OCI-LY3 (cell line): ENCODE results near the gene CRYGN.

Experiments used
- H2AFZ ChIP-seq: fragments of 200-600, 300-600 bp; shearing (Covaris generic); 2 replicates; pipeline ENCODE4 v1.6.0; 2014; ENCODE audit warnings: antibody characterized with exemption, low read depth, low read length
- H3K27ac ChIP-seq: fragments of 200-600, 300-600 bp; sonication (generic); 2 replicates; pipeline ENCODE4 v1.5.1; 2014; ENCODE audit warnings: mild to moderate bottlenecking, low read length, moderate library complexity, mixed read lengths
- H3K27me3 ChIP-seq: fragments of 200-600, 300-600 bp; sonication (generic); 2 replicates; pipeline ENCODE4 v1.6.1; 2014; ENCODE audit warnings: low read depth, low read length, mixed read lengths
- H3K36me3 ChIP-seq: fragments of 200-600, 300-600 bp; sonication (generic); replicated peaks from 2 replicates; pipeline ENCODE3; 2014; ENCODE audit warnings: low read depth, low read length, mixed read lengths
- H3K4me1 ChIP-seq: fragments of 300-600, 200-600 bp; sonication (generic); 2 replicates; pipeline ENCODE4 v1.6.1; 2014; ENCODE audit warnings: low read length, mixed read lengths
- H3K4me2 ChIP-seq: fragments of 200-600, 300-600 bp; sonication (generic); 2 replicates; pipeline ENCODE4 v1.6.1; 2014; ENCODE audit warnings: low read length, mixed read lengths
- H3K4me3 ChIP-seq: fragments of 300-600, 200-600 bp; sonication (generic); 2 replicates; pipeline ENCODE4 v1.5.1; 2014; ENCODE audit warnings: antibody characterized with exemption, mild to moderate bottlenecking, low read length, moderate library complexity
- H3K79me2 ChIP-seq: fragments of 300-600, 200-600 bp; shearing (Covaris generic); 2 replicates; pipeline ENCODE4 v1.6.1; 2014; ENCODE audit warnings: mild to moderate bottlenecking, low read length, mixed read lengths
- H3K9ac ChIP-seq: fragments of 300-600, 200-600 bp; shearing (Covaris generic); 2 replicates; pipeline ENCODE4 v1.6.0; 2014; ENCODE audit warnings: mild to moderate bottlenecking, low read length, moderate library complexity
- H3K9me3 ChIP-seq: fragments of 200-600, 300-600 bp; shearing (Covaris generic); 2 replicates; pipeline ENCODE4 v1.6.1; 2014; ENCODE audit warnings: low read length, mixed read lengths; ENCODE audit not compliant: insufficient read depth
- H4K20me1 ChIP-seq: fragments of 200-600, 300-600 bp; sonication (generic); 2 replicates; pipeline ENCODE4 v1.6.1; 2016; ENCODE audit warnings: low read length, mixed read lengths; ENCODE audit not compliant: insufficient read depth
- CTCF ChIP-seq: fragments of 200-600, 300-600 bp; sonication (generic); IDR thresholded peaks from 2 replicates; pipeline ENCODE4 v1.5.1; 2014; ENCODE audit warnings: antibody characterized with exemption, low read length, low read depth
- EZH2phosphoT487 ChIP-seq: fragments of 200-600 bp; shearing (Covaris generic); IDR thresholded peaks from 2 replicates; pipeline ENCODE4 v1.6.1; 2018; ENCODE audit warnings: antibody characterized with exemption, mixed run types, low read depth

CRYGN gene

GRCh38 chr7:151399305-151399601 lies 40.7 kb downstream of the CRYGN start:
- Histone ChIP-seq H3K4me3 (no peak overlapping the region), H3K4me1 (peaks cover 14% of the 10 kb centered on the region), H4K20me1 (peaks cover 3% of the 10 kb centered on the region; the same call in 1 of the 2 replicates), H3K9ac (no peak overlapping the region), H3K4me2 (no peak overlapping the region), H3K9me3 (no peaks in the 10 kb centered on the region), H3K27me3 (peaks cover 26% of the 10 kb centered on the region), H3K79me2 (no peaks in the 10 kb centered on the region), H3K27ac (no peak overlapping the region), H3K36me3 (no peaks in the 10 kb centered on the region), H2AFZ (no peak overlapping the region)
- TF ChIP-seq CTCF (no peak), EZH2phosphoT487 (no peak)

- Histone ChIP-seq H3K4me2 (no peak overlapping the region), H3K36me3 (no peaks in the 10 kb centered on the region), H3K4me1 (peaks cover 14% of the 10 kb centered on the region), H3K9ac (no peak overlapping the region), H3K27me3 (peaks cover 21% of the 10 kb centered on the region), H2AFZ (no peak overlapping the region), H3K27ac (no peak overlapping the region), H3K79me2 (no peaks in the 10 kb centered on the region), H3K9me3 (no peaks in the 10 kb centered on the region), H4K20me1 (peaks cover 3% of the 10 kb centered on the region; the same call in 1 of the 2 replicates), H3K4me3 (no peak overlapping the region)
- TF ChIP-seq CTCF (no peak), EZH2phosphoT487 (no peak)
Measured at GRCh38 chr7:151398446-151399304, 41.3 kb downstream of the CRYGN start.

GRCh38 chr7:151397026-151397425 lies 42.9 kb downstream of the CRYGN start:
- Histone ChIP-seq H3K27ac (no peak overlapping the region), H3K4me2 (no peak overlapping the region), H3K9ac (no peak overlapping the region), H3K4me1 (peaks cover 14% of the 10 kb centered on the region), H3K9me3 (no peaks in the 10 kb centered on the region), H3K79me2 (no peaks in the 10 kb centered on the region), H3K36me3 (no peaks in the 10 kb centered on the region), H3K27me3 (peaks cover 7% of the 10 kb centered on the region; the same call in 1 of the 2 replicates), H3K4me3 (no peak overlapping the region), H2AFZ (no peak overlapping the region), H4K20me1 (peaks cover 3% of the 10 kb centered on the region; the same call in 1 of the 2 replicates)
- TF ChIP-seq EZH2phosphoT487: no peak
- TF ChIP-seq CTCF: no peak

GRCh38 chr7:151396328-151396970 lies 43.5 kb downstream of the CRYGN start:
- H3K27me3 ChIP-seq: peaks cover 6% of the 10 kb centered on the region; the same call in 1 of the 2 replicates
- no peaks in the 10 kb centered on the region for H3K9me3 ChIP-seq

More at GRCh38 chr7:151396328-151396970, 43.5 kb downstream of the CRYGN start:
- Histone ChIP-seq H4K20me1 (peaks cover 3% of the 10 kb centered on the region; the same call in 1 of the 2 replicates), H3K36me3 (no peaks in the 10 kb centered on the region), H2AFZ (no peak overlapping the region), H3K79me2 (no peaks in the 10 kb centered on the region), H3K4me2 (no peak overlapping the region), H3K4me3 (no peak overlapping the region), H3K4me1 (peaks cover 14% of the 10 kb centered on the region), H3K9ac (no peak overlapping the region), H3K27ac (no peak overlapping the region)
- TF ChIP-seq CTCF: no peak
